ENCODE results near the gene UBE2E1.
A peak's percentile ranks its signal among the peaks of the same experiment; 100 is the strongest.

UBE2E1 gene

GRCh38 chr3:23919628-23920027 is 113.9 kb downstream of the UBE2E1 start:
- no peak for DNase-seq

DNA sequence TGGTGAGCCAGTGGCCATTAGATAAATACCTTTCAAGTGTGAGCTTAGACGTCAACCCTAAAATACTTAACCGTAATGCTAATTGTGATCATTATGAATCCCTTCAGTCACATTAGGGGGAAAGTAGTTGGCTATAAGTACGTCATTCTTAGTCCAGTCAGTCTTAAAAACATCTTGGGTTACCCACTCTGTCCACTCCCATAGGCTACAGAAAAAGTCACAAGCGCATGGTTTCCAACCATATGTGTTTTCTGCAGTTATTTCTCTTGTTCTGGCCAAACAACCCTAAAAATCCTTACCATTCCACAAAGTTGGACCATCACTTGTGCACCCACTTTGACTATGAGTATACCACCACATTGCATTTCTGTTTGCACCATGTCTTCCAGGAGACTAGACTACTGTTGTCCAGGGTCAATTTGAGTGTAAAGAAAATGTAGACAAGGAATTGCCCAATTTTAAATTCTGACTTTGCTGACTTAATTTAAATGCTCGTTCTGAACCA is 114.4 kb downstream of the UBE2E1 start:
- DNase-seq: no peak

DNA sequence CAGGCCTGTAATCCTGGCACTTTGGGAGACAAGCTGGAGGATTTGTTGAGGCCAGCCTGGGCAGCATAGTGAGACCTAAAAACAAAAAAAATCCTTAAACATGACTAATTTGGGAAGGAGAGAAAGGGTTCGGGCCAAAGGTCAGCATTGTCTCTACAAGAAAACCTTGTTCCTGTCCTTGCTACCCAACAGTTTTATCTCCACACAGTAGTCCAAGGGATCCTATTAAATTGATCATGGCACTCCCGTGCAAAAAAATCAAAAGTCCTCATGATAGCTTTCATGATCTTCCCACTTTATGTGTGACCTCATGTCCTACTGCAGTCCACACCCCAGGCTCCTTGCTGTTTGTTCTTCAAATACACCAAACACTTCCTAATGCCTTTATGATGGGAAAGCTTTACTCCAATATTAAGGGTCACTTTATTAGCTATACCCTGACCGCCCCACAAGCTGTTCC is 115.3 kb downstream of the UBE2E1 start:
- DNase-seq: no peak

GRCh38 chr3:23923786-23924185 is 118.0 kb downstream of the UBE2E1 start:
- peak; percentile 70 for DNase-seq

GRCh38 chr3:23926246-23926645 is 120.5 kb downstream of the UBE2E1 start:
- DNase-seq: no peak

GRCh38 chr3:23926736-23927135 is 121.0 kb downstream of the UBE2E1 start:
- DNase-seq: no peak

- no peak for DNase-seq
These were observed 122.8 kb downstream of the UBE2E1 start for GRCh38 chr3:23928524-23928923.

DNA sequence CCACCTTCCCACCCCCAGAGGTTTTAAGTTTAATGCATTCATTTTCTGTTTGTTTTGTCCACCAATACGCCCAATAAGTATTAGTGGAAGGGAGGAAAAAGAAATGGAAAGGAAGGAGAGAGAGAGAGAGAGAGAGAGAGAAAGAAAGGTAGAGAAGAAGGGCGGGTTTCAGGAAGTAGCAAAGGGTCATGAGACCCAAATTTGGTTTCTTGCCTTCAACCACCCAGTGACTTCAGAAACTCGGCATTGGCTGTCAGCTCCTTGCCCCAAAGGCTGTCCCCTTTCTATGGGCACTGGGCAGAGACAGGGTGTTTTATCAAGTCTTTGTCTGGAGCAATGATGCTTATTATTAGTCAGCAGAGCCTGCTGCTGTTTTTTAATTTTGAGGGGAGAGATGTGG is 125.8 kb downstream of the UBE2E1 start:
- no peak for DNase-seq

GRCh38 chr3:23932571-23932970 is 126.8 kb downstream of the UBE2E1 start:
- no peak for DNase-seq

GRCh38 chr3:23934253-23934652 is 128.5 kb downstream of the UBE2E1 start:
- no peak for DNase-seq

- no peak for DNase-seq
These were observed 131.5 kb downstream of the UBE2E1 start for GRCh38 chr3:23937296-23937695.

GRCh38 chr3:23938688-23939087 is 132.9 kb downstream of the UBE2E1 start:
- no peak for DNase-seq

DNA sequence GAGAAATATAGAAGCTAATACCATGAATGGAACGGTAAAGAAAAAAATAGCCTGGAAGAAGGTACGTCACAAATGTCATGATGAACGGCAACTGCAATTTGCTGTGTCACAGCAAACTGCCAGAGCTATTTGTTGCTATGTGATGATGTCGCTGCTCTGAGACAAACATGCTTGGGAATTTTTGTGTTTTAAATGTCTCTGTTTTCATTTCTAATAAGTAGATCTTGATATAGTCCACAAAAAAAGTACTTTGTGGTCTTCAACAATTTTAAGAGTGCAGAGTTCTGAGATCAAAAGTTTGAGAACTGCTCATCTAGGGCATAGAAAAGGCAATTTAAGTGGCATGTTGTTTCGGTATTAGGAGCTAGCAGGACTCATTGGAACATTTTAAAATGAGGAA is 135.0 kb downstream of the UBE2E1 start:
- DNase-seq: no peak
